Activated CD4-positive, alpha-beta T cell treated with anti-CD3 and anti-CD28 coated beads, Interleukin-2, amount 50 U/mL, for 4 hours (primary cell): Measurements from ENCODE around the gene CEND1.

Experiments
- DNase-seq, 2 experiments: peaks; one replicate each; pipeline ENCODE4 v3.0.0-alpha.2; 2020

CEND1 gene

GRCh38 chr11:827146-827896 lies 37.4 kb upstream of the CEND1 start:
- no peak for DNase-seq

GRCh38 chr11:826836-827145 lies 36.9 kb upstream of the CEND1 start:
- DNase-seq: no peak

GRCh38 chr11:826227-826621 lies 36.3 kb upstream of the CEND1 start:
- no peak for DNase-seq

- no peak for DNase-seq
Measured at GRCh38 chr11:825366-826226, 35.7 kb upstream of the CEND1 start.

GRCh38 chr11:824942-825341 lies 35.1 kb upstream of the CEND1 start:
- no peak for DNase-seq

GRCh38 chr11:824292-824880 lies 34.5 kb upstream of the CEND1 start:
- no peak for DNase-seq

GRCh38 chr11:823441-824291 lies 33.8 kb upstream of the CEND1 start:
- DNase-seq: no peak

GRCh38 chr11:821512-822371 lies 31.9 kb upstream of the CEND1 start:
- no peak for DNase-seq

GRCh38 chr11:820655-821511 lies 31.0 kb upstream of the CEND1 start:
- no peak for DNase-seq

GRCh38 chr11:819943-820649 lies 30.2 kb upstream of the CEND1 start:
- peak; percentile 91 to 93 for DNase-seq

- peak; percentile 89 for DNase-seq
Measured at GRCh38 chr11:819129-819931, 29.4 kb upstream of the CEND1 start.

GRCh38 chr11:818396-819128 lies 28.7 kb upstream of the CEND1 start, which contains the start of gene PNPLA2:
Gene PNPLA2, plus strand, starts transcription at chr11:818914. Its CDS starts 805 bp downstream, at chr11:819719.
- no peak for DNase-seq

GRCh38 chr11:816433-816779 lies 26.5 kb upstream of the CEND1 start:
- no peak for DNase-seq

GRCh38 chr11:815675-816432 lies 26.0 kb upstream of the CEND1 start:
- DNase-seq: no peak

GRCh38 chr11:813456-814096 lies 23.7 kb upstream of the CEND1 start:
- no peak for DNase-seq

- no peak for DNase-seq
Measured at GRCh38 chr11:813072-813455, 23.2 kb upstream of the CEND1 start.

- DNase-seq: no peak
Measured at GRCh38 chr11:812390-812789, 22.5 kb upstream of the CEND1 start.
